ENCODE measurements around the gene GRIN3B. TPM values are rescaled to one million over a fixed set of nuclear protein-coding genes. Genes with fewer than 3 reads are reported as not detected.

GRIN3B gene, protein sequence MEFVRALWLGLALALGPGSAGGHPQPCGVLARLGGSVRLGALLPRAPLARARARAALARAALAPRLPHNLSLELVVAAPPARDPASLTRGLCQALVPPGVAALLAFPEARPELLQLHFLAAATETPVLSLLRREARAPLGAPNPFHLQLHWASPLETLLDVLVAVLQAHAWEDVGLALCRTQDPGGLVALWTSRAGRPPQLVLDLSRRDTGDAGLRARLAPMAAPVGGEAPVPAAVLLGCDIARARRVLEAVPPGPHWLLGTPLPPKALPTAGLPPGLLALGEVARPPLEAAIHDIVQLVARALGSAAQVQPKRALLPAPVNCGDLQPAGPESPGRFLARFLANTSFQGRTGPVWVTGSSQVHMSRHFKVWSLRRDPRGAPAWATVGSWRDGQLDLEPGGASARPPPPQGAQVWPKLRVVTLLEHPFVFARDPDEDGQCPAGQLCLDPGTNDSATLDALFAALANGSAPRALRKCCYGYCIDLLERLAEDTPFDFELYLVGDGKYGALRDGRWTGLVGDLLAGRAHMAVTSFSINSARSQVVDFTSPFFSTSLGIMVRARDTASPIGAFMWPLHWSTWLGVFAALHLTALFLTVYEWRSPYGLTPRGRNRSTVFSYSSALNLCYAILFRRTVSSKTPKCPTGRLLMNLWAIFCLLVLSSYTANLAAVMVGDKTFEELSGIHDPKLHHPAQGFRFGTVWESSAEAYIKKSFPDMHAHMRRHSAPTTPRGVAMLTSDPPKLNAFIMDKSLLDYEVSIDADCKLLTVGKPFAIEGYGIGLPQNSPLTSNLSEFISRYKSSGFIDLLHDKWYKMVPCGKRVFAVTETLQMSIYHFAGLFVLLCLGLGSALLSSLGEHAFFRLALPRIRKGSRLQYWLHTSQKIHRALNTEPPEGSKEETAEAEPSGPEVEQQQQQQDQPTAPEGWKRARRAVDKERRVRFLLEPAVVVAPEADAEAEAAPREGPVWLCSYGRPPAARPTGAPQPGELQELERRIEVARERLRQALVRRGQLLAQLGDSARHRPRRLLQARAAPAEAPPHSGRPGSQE
- under 1 TPM in 1 of 4 donors, not detected in 3; 0.48 TPM for total RNA-seq

DNA sequence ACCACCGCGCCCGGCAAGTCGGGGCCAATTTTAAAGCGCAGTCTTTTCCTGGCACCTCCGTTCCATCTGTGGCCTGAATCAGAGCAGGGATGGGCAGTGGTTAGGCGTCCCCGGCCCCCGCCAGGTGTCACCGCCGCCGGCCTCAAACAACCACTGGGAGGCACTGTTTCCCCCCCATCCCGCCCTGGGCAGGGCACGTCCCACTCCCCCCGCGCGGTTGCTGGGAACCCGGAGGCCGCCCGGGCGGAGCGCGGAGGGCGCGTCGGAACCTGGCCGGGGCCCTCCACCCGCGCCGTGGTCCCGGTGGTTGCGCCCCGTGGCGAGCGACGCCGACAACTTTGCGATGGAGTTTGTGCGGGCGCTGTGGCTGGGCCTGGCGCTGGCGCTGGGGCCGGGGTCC lies at the start of gene GRIN3B:
Gene GRIN3B, plus strand, starts transcription at position 325 of the 400 bp plus-strand sequence. Its CDS starts 19 bp downstream, at position 344.
- no peak within 1 kb of the TSS for H3K27ac ChIP-seq
- peak in 1 of 2 donors; percentile 54 for DNase-seq
- peaks cover 0 to 7% of the 10 kb centered on the region in 2 donors for H3K4me1 ChIP-seq
- no peak within 1 kb of the TSS for H3K4me3 ChIP-seq
- intact Hi-C loops (cut with DNase I; ENCODE audit: low total_unique reads), result no loop called here
- peaks cover 38 to 48% of the 10 kb centered on the region in 2 donors for H3K27me3 ChIP-seq
- no peak for TF ChIP-seq POLR2A (IDR thresholded peaks at IDR 0.05)
- TF ChIP-seq, protein P1, sequence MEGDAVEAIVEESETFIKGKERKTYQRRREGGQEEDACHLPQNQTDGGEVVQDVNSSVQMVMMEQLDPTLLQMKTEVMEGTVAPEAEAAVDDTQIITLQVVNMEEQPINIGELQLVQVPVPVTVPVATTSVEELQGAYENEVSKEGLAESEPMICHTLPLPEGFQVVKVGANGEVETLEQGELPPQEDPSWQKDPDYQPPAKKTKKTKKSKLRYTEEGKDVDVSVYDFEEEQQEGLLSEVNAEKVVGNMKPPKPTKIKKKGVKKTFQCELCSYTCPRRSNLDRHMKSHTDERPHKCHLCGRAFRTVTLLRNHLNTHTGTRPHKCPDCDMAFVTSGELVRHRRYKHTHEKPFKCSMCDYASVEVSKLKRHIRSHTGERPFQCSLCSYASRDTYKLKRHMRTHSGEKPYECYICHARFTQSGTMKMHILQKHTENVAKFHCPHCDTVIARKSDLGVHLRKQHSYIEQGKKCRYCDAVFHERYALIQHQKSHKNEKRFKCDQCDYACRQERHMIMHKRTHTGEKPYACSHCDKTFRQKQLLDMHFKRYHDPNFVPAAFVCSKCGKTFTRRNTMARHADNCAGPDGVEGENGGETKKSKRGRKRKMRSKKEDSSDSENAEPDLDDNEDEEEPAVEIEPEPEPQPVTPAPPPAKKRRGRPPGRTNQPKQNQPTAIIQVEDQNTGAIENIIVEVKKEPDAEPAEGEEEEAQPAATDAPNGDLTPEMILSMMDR (IDR thresholded peaks at IDR 0.05), result peak; percentile 7 to 35 (median 30)
- no peaks in the 10 kb centered on the region for H3K36me3 ChIP-seq
- H3K9me3 ChIP-seq, result no peaks in the 10 kb centered on the region

DNA sequence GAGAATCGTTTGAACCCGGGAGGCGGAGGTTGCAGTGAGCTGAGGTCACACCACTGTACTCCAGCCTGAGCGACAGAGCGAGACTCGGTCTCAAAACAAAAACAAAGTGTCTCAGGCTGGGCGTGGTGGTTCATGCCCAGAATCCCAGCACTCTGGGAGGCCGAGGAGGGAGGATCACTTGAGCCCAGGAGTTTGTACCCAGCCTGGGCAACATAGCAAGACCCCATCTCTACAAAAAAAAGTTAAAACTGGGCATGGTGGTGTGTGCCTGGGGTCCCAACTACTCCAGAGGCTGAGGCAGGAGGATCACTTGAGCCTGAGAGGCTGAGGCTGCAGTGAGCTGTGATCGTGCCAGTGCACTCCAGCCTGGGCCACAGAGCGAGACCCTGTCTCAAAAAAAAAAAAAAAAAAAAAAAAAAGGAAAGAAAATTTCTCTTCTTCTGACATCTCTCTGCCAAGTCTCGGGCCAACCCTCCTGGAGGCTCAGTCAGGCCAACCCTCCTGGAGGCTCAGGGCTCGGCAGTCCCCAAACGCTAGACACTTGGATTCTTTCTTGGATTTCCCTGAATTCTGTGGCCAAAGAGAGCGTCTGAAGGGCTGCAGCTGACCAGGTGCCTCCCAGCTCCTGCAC lies 48.1 kb upstream of the GRIN3B start:
- H3K36me3 ChIP-seq, result no peaks in the 10 kb centered on the region
- no peak for TF ChIP-seq POLR2A (IDR thresholded peaks at IDR 0.05)
- TF ChIP-seq, protein P1 (IDR thresholded peaks at IDR 0.05), result no peak
- no peak for DNase-seq
- H3K27me3 ChIP-seq, result no peaks in the 10 kb centered on the region
- no peaks in the 10 kb centered on the region for H3K4me1 ChIP-seq
- no peaks in the 10 kb centered on the region for H3K9me3 ChIP-seq
- intact Hi-C loops (cut with DNase I; ENCODE audit: low total_unique reads), result no loop called here
- H3K4me3 ChIP-seq, result no peak overlapping the region
- no peak overlapping the region for H3K27ac ChIP-seq

DNA sequence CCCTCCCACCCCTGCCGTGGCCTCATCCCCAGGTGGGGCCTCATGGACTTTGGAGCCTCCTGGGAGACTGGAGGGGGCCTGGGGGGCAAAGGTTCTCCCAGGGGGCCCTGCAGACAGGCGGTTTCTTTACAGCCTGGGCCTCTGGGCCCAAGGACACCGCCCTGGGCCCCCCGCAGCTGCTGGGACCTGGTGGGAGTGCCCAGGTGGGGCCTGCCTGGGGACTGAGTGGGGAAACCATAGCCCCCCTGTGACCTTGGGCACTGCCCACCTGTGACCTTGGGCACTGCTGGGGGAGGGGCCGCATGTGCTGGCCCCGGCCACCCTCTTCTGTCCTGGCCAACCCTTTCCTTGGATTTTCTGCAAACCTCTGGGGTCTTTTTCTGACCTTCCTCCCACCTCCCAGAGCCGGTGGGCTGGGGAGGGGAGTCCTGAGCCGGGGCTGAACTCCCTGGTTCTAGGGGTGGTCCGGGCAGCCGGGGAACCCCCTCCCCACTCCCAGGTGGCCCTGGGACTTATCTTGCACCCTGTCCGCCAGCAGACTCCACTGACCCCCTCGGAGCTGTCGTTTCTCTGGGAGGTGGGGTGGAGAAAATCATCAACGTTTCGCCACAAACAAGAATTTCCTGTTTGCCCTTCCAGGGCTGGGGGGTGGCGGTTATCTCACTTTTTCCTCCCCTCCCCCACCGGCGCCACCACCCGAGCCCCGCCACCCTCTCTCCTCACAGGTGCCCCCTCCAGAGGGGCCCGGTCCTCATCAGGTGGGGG lies 47.4 kb upstream of the GRIN3B start:
- H3K4me1 ChIP-seq, result no peaks in the 10 kb centered on the region
- TF ChIP-seq, protein P1 (IDR thresholded peaks at IDR 0.05), result no peak
- TF ChIP-seq POLR2A (IDR thresholded peaks at IDR 0.05), result no peak
- no peak for DNase-seq
- no peak overlapping the region for H3K27ac ChIP-seq
- no peaks in the 10 kb centered on the region for H3K36me3 ChIP-seq
- no peak overlapping the region for H3K4me3 ChIP-seq
- intact Hi-C loops (cut with DNase I; ENCODE audit: low total_unique reads), result no loop called here
- no peaks in the 10 kb centered on the region for H3K27me3 ChIP-seq
- no peaks in the 10 kb centered on the region for H3K9me3 ChIP-seq

DNA sequence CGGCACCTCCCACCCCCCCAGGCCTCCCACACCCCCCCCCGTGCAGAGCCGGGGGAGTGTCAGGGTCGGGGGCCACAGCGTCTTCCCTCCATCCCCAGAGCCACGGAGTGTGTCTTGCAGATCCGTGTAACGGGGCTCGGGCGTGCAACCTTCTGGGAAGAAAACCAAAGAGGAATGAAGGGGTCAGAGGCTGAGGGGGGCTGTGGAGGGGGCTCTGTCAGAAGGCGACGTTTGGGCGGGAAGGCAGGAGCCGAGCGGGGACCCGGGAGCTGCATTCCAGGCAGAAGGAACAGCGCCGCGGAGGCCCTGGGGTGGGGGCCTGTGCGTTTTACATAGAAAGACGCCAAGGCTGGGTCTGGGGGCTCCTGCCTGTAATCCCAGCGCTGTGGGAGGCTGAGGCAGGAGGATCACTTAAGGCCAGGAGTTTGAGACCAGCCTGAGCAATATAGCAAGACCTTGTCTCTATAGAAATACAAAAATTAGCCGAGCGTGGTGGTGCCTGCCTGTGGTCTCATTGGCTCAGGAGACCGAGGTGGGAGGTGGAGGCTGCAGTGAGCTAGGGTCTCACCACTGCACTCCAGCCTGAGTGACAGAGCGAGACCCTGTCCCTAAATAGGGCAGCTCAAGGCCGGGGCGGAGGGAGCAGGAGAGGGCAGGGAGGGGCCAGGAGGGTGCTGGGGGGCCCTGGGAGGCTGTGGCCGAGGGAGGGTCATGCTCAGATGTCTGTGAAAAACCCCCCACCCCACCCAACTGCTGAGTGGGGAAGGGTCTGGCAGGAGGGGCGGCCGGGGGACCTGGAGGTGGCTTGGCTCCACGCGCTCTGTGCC lies 46.6 kb upstream of the GRIN3B start:
- TF ChIP-seq, protein P1 (IDR thresholded peaks at IDR 0.05), result no peak
- TF ChIP-seq POLR2A (IDR thresholded peaks at IDR 0.05), result no peak
- Histone ChIP-seq H3K27ac (no peak overlapping the region), H3K4me1 (no peaks in the 10 kb centered on the region), H3K9me3 (no peaks in the 10 kb centered on the region), H3K4me3 (no peak overlapping the region), H3K36me3 (no peaks in the 10 kb centered on the region), H3K27me3 (no peaks in the 10 kb centered on the region)
- intact Hi-C loops (cut with DNase I; ENCODE audit: low total_unique reads), result no loop called here
- no peak for DNase-seq

Measured in uterus (tissue), 4 donors.